ENCODE data around the gene VASP.

DNA sequence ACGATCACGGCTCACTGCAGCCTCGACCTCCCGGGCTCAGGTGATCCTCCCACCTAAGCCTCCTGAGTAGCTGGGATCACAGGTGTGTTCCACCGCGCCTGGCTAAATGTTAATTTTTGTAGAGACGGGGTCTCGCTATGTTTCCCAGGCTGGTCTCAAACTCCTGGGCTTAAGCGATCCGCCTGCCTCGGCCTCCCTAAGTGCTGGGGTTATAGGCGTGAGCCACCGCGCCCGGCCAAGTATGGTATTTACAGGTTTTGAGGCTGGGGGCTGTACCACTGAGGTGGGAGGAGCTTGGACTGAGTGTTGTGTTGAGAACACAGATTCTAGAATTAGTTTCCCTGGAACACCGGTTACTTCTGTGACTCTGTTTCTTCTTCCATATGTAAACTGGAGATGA is 9.5 kb upstream of the VASP start:
- TF ChIP-seq MXI1 (conservative IDR thresholded peaks at IDR 0.05; ENCODE audit: poor library complexity, severe bottlenecking) = no peak
- TF ChIP-seq, protein P1, sequence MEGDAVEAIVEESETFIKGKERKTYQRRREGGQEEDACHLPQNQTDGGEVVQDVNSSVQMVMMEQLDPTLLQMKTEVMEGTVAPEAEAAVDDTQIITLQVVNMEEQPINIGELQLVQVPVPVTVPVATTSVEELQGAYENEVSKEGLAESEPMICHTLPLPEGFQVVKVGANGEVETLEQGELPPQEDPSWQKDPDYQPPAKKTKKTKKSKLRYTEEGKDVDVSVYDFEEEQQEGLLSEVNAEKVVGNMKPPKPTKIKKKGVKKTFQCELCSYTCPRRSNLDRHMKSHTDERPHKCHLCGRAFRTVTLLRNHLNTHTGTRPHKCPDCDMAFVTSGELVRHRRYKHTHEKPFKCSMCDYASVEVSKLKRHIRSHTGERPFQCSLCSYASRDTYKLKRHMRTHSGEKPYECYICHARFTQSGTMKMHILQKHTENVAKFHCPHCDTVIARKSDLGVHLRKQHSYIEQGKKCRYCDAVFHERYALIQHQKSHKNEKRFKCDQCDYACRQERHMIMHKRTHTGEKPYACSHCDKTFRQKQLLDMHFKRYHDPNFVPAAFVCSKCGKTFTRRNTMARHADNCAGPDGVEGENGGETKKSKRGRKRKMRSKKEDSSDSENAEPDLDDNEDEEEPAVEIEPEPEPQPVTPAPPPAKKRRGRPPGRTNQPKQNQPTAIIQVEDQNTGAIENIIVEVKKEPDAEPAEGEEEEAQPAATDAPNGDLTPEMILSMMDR (IDR thresholded peaks at IDR 0.05; ENCODE audit: poor library complexity, severe bottlenecking) = no peak
- TF ChIP-seq EZH2 (IDR thresholded peaks at IDR 0.05; ENCODE audit: borderline replicate concordance, insufficient read depth, low read length, poor library complexity, severe bottlenecking) = no peak
- no peak for TF ChIP-seq TAF1 (IDR thresholded peaks at IDR 0.05; ENCODE audit: low read depth)
- no peak for TF ChIP-seq POLR2AphosphoS5 (IDR thresholded peaks at IDR 0.05)
